Fibroblast of mammary gland (primary cell): Measurements from ENCODE around the gene ART1.

Experiments used
- DNase-seq: peaks from one replicate; pipeline ENCODE4 v3.0.0-alpha.2; 2010; ENCODE audit warnings: low read depth
- H3K4me3 ChIP-seq: 2 replicates; pipeline ENCODE4 v1.5.1; 2011; ENCODE audit warnings: low read depth, mild to moderate bottlenecking, low read length, moderate library complexity; ENCODE audit not compliant: control insufficient read depth
- TF ChIP-seq, protein P1 (sequence below): conservative IDR thresholded peaks from 2 replicates; pipeline ENCODE4 v1.5.1; 2011; ENCODE audit warnings: low read depth, low read length, inconsistent platforms; ENCODE audit not compliant: control insufficient read depth, insufficient read depth

The ART1 gene

DNA sequence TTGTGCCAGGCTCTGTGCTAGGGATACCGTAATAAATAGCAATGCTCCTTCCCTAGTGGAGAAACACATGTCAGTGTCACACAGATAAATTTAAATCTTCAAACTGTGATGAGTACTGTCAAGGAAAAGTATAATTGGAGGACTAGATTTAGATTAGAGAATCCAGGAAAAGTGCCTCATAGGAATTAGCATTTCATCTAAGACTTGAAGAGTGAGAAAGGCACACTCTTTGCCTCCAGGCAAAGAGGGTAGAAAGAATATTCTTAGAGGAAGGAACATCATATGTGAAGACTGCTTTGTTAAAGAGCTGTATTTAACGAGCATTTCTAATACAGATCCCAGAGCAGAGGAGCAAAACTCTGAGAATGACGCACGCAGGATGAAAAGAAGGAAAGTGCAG lies 34.1 kb upstream of the ART1 start:
- H3K4me3 ChIP-seq, result no peak overlapping the region
- TF ChIP-seq, protein P1, sequence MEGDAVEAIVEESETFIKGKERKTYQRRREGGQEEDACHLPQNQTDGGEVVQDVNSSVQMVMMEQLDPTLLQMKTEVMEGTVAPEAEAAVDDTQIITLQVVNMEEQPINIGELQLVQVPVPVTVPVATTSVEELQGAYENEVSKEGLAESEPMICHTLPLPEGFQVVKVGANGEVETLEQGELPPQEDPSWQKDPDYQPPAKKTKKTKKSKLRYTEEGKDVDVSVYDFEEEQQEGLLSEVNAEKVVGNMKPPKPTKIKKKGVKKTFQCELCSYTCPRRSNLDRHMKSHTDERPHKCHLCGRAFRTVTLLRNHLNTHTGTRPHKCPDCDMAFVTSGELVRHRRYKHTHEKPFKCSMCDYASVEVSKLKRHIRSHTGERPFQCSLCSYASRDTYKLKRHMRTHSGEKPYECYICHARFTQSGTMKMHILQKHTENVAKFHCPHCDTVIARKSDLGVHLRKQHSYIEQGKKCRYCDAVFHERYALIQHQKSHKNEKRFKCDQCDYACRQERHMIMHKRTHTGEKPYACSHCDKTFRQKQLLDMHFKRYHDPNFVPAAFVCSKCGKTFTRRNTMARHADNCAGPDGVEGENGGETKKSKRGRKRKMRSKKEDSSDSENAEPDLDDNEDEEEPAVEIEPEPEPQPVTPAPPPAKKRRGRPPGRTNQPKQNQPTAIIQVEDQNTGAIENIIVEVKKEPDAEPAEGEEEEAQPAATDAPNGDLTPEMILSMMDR, result no peak
- no peak for DNase-seq

DNA sequence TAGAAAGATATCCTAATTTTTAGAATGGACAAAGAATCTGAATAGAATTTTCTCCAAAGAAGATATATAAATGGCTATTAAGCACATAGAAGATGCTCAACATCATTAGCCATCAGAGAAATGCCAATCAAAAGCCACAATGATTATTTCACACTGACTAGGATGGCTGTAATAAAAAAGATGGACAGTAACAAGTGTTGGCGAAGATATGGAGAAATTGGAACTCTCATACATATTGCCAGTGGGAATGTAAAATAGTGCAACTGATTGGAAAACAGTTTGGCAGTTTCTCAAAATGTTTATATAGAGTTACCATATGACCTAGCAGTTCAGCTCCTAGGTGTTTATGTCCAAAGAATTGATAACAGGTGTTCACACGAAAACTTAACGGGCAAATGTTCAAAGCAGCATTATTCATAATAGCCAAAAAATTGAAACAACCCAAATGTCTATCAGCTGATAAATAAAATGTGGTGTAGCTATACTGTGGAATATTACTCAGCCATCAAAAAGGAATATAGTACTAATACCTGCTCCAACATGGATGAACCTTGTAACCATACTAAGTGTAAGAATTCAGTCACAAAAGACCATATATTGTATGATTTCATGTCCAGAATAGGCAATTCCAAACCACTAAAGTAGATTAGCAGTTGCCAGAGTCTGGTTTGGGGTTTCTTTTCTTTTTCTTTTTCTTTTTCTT lies 32.8 kb upstream of the ART1 start:
- H3K4me3 ChIP-seq, result no peak overlapping the region
- TF ChIP-seq, protein P1, result no peak
- no peak for DNase-seq

DNA sequence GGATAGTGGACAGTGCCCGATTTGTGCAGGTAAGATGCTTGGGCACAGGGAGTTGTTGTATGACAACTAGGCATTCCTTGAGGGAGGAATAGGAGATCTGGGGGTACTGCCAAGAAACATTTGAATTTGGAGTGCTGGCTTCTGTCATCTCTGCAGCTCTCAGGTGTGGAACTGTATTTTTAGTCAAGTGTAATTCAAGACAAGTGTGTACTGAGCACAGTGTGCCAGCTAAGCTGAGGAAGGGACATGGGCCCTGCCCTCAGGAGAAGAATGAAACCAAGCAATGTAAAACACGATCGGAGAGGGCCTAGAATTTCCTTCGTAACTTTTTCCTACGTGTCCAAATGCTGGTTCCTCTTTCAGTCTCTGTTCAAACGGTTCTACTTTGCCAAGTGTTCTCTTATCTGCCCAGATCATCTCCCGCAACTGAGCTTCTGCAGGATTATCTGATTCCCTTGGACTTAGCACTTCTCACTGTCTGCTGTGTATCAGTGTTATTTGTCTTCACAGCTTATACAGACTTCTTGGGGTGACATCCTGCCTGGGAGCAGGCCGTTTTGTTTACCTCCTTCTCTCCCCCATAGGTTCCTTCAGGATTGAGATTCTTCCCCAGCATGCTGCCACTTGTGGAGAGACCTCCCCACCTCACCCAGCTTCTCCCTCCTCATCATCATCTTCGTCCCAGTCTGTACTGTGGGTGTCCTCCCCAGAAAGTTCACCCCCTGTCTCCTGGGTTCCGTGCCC lies 30.8 kb upstream of the ART1 start:
- DNase-seq, result no peak
- H3K4me3 ChIP-seq, result no peak overlapping the region
- TF ChIP-seq, protein P1, result no peak

DNA sequence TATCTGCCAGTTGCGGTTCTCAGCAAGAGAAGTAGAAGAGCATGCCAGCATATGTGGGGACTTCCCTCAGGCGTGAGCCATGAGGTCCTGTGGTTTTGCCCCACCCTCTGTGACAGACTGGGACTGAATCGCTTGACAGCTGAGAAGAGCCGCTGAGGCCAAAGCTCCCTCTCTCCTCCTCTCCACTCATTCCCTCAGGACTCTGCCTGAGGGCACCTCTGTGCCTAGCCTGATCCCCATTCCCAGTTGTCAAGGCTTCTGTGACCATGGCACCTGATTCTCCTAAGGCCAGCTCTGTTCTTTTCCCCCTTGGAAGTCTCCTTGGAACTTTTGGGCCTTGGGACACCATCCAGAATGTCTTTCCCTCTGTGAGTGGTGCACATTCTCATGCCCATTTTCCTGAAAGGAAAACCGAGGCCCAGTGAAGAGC lies 30.2 kb upstream of the ART1 start:
- no peak overlapping the region for H3K4me3 ChIP-seq
- TF ChIP-seq, protein P1, result no peak
- no peak for DNase-seq

DNA sequence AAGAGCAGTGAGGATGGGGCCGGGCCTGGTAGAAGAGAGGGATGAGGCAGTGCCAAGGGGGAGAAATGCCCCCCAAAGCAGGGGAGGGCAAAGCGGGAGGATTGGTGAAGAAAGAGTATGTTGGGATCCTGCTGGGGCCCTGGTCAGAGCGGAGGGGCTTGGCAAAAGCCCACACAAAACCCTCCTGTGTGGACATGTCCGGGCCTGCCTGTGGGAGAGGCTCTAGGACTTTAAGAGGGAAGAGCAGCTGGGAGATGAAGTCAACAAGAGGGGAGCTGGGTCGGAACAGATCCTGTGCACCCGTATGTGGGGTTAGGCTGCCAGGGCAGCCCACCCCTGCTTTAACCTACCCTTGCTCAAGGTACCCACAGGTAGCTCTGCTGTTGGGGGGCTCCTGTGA lies 28.9 kb upstream of the ART1 start:
- TF ChIP-seq, protein P1, result no peak
- no peak for DNase-seq
- no peak overlapping the region for H3K4me3 ChIP-seq

DNA sequence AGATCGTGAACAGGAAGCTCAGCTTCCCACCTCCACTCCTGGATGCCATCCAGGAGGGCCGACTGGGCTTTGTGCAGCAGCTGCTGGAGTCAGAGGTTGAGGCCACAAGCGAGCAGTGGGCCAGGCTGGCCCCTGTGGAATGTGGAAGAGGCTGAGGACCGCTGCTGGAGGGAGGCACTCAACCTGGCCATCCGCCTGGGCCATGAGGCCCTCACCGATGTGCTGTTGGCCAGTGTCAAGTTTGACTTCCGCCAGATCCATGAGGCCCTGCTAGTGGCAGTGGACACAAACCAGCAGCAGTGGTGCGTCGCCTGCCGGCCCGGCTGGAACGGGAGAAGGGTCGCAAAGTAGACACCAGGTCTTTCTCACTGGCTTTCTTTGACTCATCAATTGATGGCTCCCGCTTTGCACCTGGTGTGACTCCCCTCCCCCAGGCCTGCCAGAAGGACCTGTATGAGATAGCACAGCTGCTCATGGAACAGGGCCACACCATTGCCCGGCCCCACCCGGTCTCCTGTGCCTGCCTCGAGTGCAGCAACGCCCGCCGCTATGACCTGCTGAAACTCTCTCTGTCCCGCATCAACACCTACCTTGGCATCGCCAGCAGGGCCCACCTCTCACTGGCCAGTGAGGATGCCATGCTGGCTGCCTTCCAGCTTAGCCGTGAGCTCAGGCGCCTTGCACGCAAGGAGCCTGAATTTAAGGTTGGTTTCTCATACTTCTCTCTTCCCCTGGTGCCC lies 28.0 kb upstream of the ART1 start:
- DNase-seq, result no peak
- H3K4me3 ChIP-seq, result no peak overlapping the region
- TF ChIP-seq, protein P1, result no peak
